GM12873 (cell line): ENCODE results near the gene CDS1.

Experiments used
- CTCF ChIP-seq: IDR thresholded peaks from 2 replicates; pipeline ENCODE4 v1.5.1; 2012; ENCODE audit warnings: low read depth, mild to moderate bottlenecking, moderate library complexity, low read length, control low read depth; ENCODE audit not compliant: insufficient read depth; ENCODE audit errors: missing control alignments

Gene CDS1

GRCh38 chr4:84582302-84582987, 482 bp upstream of the CDS1 start:
- no peak for TF ChIP-seq CTCF

GRCh38 chr4:84583876-84584380, 1.0 kb downstream of the CDS1 start:
- no peak for TF ChIP-seq CTCF

- TF ChIP-seq CTCF, result no peak
Observed at GRCh38 chr4:84585251-84585650, 2.3 kb downstream of the CDS1 start.

- no peak for TF ChIP-seq CTCF
Observed at GRCh38 chr4:84594724-84595123, 11.8 kb downstream of the CDS1 start.

- no peak for TF ChIP-seq CTCF
Observed at GRCh38 chr4:84596826-84597225, 13.9 kb downstream of the CDS1 start.

- TF ChIP-seq CTCF, result no peak
Observed at GRCh38 chr4:84597450-84597849, 14.5 kb downstream of the CDS1 start.

GRCh38 chr4:84606645-84607044, 23.7 kb downstream of the CDS1 start:
- TF ChIP-seq CTCF, result no peak

- TF ChIP-seq CTCF, result no peak
Observed at GRCh38 chr4:84611531-84611930, 28.6 kb downstream of the CDS1 start.
